SK-N-MC (cell line): ENCODE measurements around the gene SDC4.

Source experiments
- DNase-seq: peaks from one replicate; pipeline ENCODE4 v3.0.0-alpha.2; 2011; ENCODE audit warnings: low read depth, low spot score
- H3K27ac ChIP-seq: fragments of 200-600 bp; sonication (generic); 2 replicates; pipeline ENCODE4 v1.5.1; 2016; ENCODE audit warnings: mixed run types
- H3K36me3 ChIP-seq: fragments of 200-600 bp; sonication (generic); 2 replicates; pipeline ENCODE4 v1.6.1; 2017; ENCODE audit warnings: antibody characterized with exemption, low read length, mixed read lengths; ENCODE audit not compliant: insufficient read depth
- H3K4me3 ChIP-seq: fragments of 200-600 bp; sonication (generic); 2 replicates; pipeline ENCODE4 v1.5.1; 2016
- H3K9ac ChIP-seq: fragments of 200-600 bp; sonication (generic); 2 replicates; pipeline ENCODE4 v1.8.0; 2017; ENCODE audit warnings: mixed run types, mixed read lengths; ENCODE audit not compliant: insufficient read length
- H3K9me3 ChIP-seq: fragments of 200-600 bp; sonication (generic); 2 replicates; pipeline ENCODE4 v1.6.1; 2017; ENCODE audit warnings: low read depth, mild to moderate bottlenecking, antibody characterized with exemption, low read length, moderate library complexity, mixed read lengths
- EZH2 ChIP-seq: fragments of 200-600 bp; sonication (generic); IDR thresholded peaks from one replicate; pipeline ENCODE4 v1.6.1; 2017; ENCODE audit warnings: antibody characterized with exemption
- FOXP2 ChIP-seq: optimal IDR thresholded peaks from 2 replicates; pipeline ENCODE3; 2011; ENCODE audit warnings: mild to moderate bottlenecking, moderate library complexity; ENCODE audit not compliant: insufficient read depth; ENCODE audit errors: extremely low read length, control extremely low read depth
- POLR2AphosphoS5 ChIP-seq: IDR thresholded peaks from 2 replicates; pipeline ENCODE4 v1.6.1; 2012; ENCODE audit warnings: mild to moderate bottlenecking, low read depth, low read length, borderline replicate concordance

Gene SDC4

GRCh38 chr20:45305262-45305661 is 43.0 kb downstream of the SDC4 start:
- Histone ChIP-seq H3K27ac (no peak overlapping the region), H3K9ac (no peak overlapping the region), H3K9me3 (no peaks in the 10 kb centered on the region), H3K36me3 (no peaks in the 10 kb centered on the region), H3K4me3 (no peak overlapping the region)
- no peak for TF ChIP-seq FOXP2
- no peak for DNase-seq

GRCh38 chr20:45304464-45304999 is 43.7 kb downstream of the SDC4 start:
- no peak overlapping the region for H3K9ac ChIP-seq

GRCh38 chr20:45303586-45304463 is 44.4 kb downstream of the SDC4 start:
- Histone ChIP-seq H3K4me3 (no peak overlapping the region), H3K27ac (no peak overlapping the region), H3K9ac (no peak overlapping the region), H3K36me3 (no peaks in the 10 kb centered on the region), H3K9me3 (no peaks in the 10 kb centered on the region)
- no peak for DNase-seq
- no peak for TF ChIP-seq FOXP2
- no peak for TF ChIP-seq EZH2
- TF ChIP-seq POLR2AphosphoS5, result no peak

More at GRCh38 chr20:45304464-45304999, 43.7 kb downstream of the SDC4 start:
- TF ChIP-seq FOXP2, result no peak
- TF ChIP-seq POLR2AphosphoS5, result no peak
- no peak for TF ChIP-seq EZH2
- no peak overlapping the region for H3K4me3 ChIP-seq
- H3K27ac ChIP-seq, result no peak overlapping the region
- no peak for DNase-seq
- no peaks in the 10 kb centered on the region for H3K9me3 ChIP-seq
- H3K36me3 ChIP-seq, result no peaks in the 10 kb centered on the region

GRCh38 chr20:45301824-45302271 is 46.4 kb downstream of the SDC4 start:
- Histone ChIP-seq H3K27ac (no peak overlapping the region), H3K4me3 (peak overlapping the region; percentile 41; the same call in 1 of the 2 replicates), H3K9ac (no peak overlapping the region), H3K9me3 (no peaks in the 10 kb centered on the region), H3K36me3 (no peaks in the 10 kb centered on the region)
- peak; percentile 48 for DNase-seq
- TF ChIP-seq POLR2AphosphoS5, result no peak
- TF ChIP-seq FOXP2, result no peak
- no peak for TF ChIP-seq EZH2

GRCh38 chr20:45300961-45301360 is 47.3 kb downstream of the SDC4 start:
- Histone ChIP-seq H3K4me3 (no peak overlapping the region), H3K9me3 (no peaks in the 10 kb centered on the region), H3K9ac (no peak overlapping the region), H3K36me3 (no peaks in the 10 kb centered on the region), H3K27ac (no peak overlapping the region)
- TF ChIP-seq EZH2 (no peak), FOXP2 (no peak), POLR2AphosphoS5 (no peak)
- no peak for DNase-seq

GRCh38 chr20:45299786-45300185 is 48.4 kb downstream of the SDC4 start:
- TF ChIP-seq FOXP2, result no peak
- no peak for TF ChIP-seq EZH2
- TF ChIP-seq POLR2AphosphoS5, result no peak
- Histone ChIP-seq H3K27ac (no peak overlapping the region), H3K36me3 (no peaks in the 10 kb centered on the region), H3K9ac (no peak overlapping the region), H3K9me3 (no peaks in the 10 kb centered on the region), H3K4me3 (no peak overlapping the region)
- no peak for DNase-seq

GRCh38 chr20:45297786-45298497 is 50.3 kb downstream of the SDC4 start:
- Histone ChIP-seq H3K9ac (no peak overlapping the region), H3K27ac (no peak overlapping the region), H3K36me3 (no peaks in the 10 kb centered on the region), H3K4me3 (no peak overlapping the region), H3K9me3 (no peaks in the 10 kb centered on the region; the same call in 1 of the 2 replicates)
- no peak for DNase-seq
- no peak for TF ChIP-seq EZH2
- no peak for TF ChIP-seq POLR2AphosphoS5
- no peak for TF ChIP-seq FOXP2

DNA sequence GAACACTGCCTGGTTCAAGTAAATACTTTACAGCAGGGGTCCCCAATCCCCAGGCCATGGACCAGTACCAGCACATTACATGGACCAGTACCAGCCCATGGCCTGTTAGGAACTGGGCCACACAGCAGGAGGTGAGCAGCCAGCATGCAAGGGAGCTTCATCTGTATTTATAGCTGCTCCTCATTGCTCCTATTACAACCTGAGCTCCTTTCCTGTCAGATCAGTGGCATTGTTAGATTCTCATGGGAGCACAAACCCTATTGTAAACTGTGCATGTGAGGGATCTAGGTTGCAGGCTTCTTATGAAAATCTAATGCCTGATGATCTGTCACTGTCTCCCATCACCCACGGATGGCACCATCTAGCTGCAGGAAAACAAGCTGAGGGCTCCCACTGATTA is 53.6 kb downstream of the SDC4 start:
- DNase-seq, result no peak
- Histone ChIP-seq H3K9me3 (no peaks in the 10 kb centered on the region; the same call in 1 of the 2 replicates), H3K4me3 (no peak overlapping the region), H3K27ac (no peak overlapping the region), H3K36me3 (no peaks in the 10 kb centered on the region), H3K9ac (no peak overlapping the region)
- no peak for TF ChIP-seq FOXP2
- TF ChIP-seq EZH2, result no peak
- no peak for TF ChIP-seq POLR2AphosphoS5
